ENCODE data around the gene TMEM259.

TMEM259 gene

GRCh38 chr19:964761-965694 lies 55.9 kb downstream of the TMEM259 start:
- in situ Hi-C loops (cut with HindIII; ENCODE audit: low sequenced_read_pairs): no loop called here

GRCh38 chr19:964116-964520 lies 56.8 kb downstream of the TMEM259 start:
- in situ Hi-C loops (cut with HindIII; ENCODE audit: low sequenced_read_pairs): no loop called here

- in situ Hi-C loops (cut with HindIII; ENCODE audit: low sequenced_read_pairs): no loop called here
Observed at GRCh38 chr19:963486-963951, 57.4 kb downstream of the TMEM259 start.

- in situ Hi-C loops (cut with HindIII; ENCODE audit: low sequenced_read_pairs): no loop called here
Observed at GRCh38 chr19:962683-963400, 58.1 kb downstream of the TMEM259 start.

GRCh38 chr19:961866-962620 lies 58.9 kb downstream of the TMEM259 start:
- in situ Hi-C loops (cut with HindIII; ENCODE audit: low sequenced_read_pairs): no loop called here

- in situ Hi-C loops (cut with HindIII; ENCODE audit: low sequenced_read_pairs): no loop called here
Observed at GRCh38 chr19:960601-960938, 60.4 kb downstream of the TMEM259 start.

GRCh38 chr19:960020-960419 lies 60.9 kb downstream of the TMEM259 start:
- in situ Hi-C loops (cut with HindIII; ENCODE audit: low sequenced_read_pairs): no loop called here
